ACHN (cell line): ENCODE data around the gene TCIRG1.

Experiments
- DNase-seq: peaks from one replicate; pipeline ENCODE4 v3.0.0-alpha.2; 2015
- in situ Hi-C: cut with HindIII; loops from 2 replicates; pipeline ENCODE4 v1.10.0; 2017; ENCODE audit warnings: low sequenced_read_pairs, low pct_ligation_motif_present, low pct_unique_long_range_greater_than_20kb

TCIRG1 gene

GRCh38 chr11:68032003-68032402, 6.8 kb upstream of the TCIRG1 start:
- in situ Hi-C loops: no loop called here
- DNase-seq: no peak

DNA sequence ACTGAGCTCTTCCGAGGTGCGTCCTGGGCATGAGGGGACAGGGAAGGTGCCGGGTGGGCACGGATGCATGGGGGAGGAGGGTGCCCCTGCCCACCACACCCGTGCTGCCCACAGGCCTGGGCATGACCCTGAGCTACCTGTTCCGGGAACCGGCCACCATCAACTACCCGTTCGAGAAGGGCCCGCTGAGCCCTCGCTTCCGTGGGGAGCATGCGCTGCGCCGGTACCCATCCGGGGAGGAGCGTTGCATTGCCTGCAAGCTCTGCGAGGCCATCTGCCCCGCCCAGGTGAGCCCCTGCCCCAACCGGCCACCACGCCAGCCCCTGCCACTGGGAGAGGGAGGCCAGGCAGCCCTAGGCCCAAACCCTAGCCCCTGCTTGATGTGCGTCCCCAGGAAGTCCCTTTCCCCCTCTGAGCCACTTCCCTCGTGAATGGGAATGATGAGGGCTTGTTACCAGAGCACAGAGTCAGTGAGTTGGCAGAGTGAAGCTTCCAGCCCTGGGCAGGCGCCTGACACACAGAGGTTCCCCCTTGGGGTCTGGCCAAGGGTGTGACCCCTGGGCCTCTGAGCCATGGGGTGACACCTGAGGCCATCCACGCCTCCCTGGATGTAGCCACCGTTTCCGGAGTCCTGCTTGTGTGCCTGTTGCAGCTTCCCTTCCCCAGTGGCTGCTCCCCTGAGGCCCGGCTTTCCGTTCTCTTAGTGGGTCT, 5.7 kb upstream of the TCIRG1 start:
- no peak for DNase-seq
- in situ Hi-C loops: no loop called here

- in situ Hi-C loops: no loop called here
- DNase-seq: no peak
Observed at GRCh38 chr11:68033708-68034045, 5.1 kb upstream of the TCIRG1 start.

- no peak for DNase-seq
- in situ Hi-C loops: no loop called here
Observed at GRCh38 chr11:68035266-68035876, 3.5 kb upstream of the TCIRG1 start.

DNA sequence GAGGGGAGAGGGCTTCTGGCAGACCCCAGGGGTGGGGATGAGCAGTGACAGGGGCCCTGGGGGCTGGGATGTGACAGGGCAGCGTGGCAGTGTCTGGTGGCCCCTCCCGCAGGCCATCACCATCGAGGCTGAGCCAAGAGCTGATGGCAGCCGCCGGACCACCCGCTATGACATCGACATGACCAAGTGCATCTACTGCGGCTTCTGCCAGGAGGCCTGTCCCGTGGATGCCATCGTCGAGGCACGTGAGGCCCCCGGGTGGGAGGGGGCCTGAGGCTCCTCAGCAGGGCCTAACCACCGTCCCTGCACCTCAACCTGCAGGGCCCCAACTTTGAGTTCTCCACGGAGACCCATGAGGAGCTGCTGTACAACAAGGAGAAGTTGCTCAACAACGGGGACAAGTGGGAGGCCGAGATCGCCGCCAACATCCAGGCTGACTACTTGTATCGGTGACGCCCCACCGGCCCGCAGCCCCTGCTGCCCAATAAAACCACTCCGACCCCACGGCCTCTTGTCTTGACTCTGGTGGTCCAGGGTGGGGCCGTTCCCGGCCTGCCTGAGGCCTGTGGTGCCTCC, 2.6 kb upstream of the TCIRG1 start:
- DNase-seq: no peak
- in situ Hi-C loops: no loop called here

DNA sequence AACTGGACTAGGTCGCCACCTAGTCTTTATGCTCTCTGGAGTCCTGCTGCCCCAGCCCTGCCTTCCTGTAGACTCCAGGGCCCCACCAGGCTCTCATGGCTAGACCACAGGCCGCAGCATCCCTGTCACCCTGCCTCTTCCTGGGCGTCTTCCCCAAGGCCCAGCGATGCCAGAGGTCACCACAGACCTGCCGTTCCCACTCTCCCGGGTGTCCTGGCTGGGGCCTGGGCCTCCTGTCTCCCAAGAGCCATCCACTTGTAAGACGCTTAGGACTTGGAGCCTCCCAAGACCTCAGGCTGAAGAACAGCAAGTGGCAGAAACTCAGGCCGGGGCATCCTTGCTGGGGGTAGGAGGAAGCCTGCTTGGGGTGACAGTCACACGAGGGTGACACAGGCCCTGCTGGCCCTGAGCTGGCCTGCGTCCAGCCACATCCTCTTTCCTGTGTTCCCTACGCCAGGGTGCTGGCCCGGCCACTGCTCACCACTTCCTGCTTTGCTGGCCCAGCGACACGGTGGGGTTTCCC, 2.0 kb upstream of the TCIRG1 start:
- in situ Hi-C loops: no loop called here
- DNase-seq: no peak

GRCh38 chr11:68037411-68038225, 1.2 kb upstream of the TCIRG1 start:
- no peak for DNase-seq
- in situ Hi-C loops: no loop called here

DNA sequence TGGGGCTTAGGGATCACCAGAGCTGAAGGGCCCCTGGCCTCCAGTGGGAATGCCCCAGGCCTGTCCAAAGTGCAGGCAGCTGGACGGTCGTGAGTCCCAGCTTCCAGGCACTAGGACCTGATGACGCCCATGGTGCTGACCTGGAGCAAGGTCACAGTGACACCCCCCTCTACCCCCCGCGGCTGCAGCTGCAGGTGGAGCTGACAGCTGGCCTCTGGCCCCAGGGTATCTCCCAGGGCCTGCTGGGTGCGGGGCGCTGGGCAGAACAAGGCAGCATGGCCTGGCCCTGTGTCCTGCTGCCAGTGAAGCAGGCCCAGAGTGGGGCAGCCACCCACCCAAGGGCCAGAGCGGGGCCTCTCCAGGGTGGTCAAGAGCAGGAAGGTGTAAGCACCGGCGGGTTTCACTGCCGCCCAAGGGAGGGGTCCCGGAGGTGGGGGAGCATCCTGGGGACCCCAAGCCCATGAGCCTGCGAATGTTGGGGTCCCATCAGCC, 553 bp upstream of the TCIRG1 start:
- DNase-seq: no peak
- in situ Hi-C loops: no loop called here

DNA sequence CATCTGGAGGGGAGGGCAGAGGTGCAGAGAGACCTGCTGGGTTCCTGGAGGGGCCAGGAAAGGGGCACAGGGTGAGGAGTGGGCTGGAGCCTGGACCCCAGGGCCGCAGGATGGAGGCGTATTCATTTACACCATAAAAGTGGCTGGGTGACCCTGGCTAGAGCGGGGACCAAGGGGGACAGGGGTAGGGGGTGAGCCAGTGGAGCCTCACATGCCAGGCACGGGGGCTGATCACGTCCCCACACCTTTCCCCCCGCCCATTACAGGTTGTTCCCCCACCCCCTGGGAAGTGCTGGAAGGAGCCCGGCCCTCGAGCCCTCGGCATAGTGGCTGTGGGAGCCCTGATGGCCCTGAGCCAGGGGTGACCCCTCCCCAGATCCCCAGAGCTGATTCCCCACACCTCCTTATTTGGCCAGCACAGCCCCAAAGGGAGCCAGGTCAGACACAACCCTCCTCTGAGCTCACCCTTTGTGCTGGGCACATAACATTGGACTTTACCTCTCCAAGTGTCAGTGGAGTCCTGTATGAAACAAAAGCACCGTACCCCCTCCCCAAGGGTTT, 781 bp downstream of the TCIRG1 start:
- no peak for DNase-seq
- in situ Hi-C loops: no loop called here

- peak; percentile 56 for DNase-seq
- in situ Hi-C loops: no loop called here
Observed at GRCh38 chr11:68040101-68040956, 1.5 kb downstream of the TCIRG1 start.

DNA sequence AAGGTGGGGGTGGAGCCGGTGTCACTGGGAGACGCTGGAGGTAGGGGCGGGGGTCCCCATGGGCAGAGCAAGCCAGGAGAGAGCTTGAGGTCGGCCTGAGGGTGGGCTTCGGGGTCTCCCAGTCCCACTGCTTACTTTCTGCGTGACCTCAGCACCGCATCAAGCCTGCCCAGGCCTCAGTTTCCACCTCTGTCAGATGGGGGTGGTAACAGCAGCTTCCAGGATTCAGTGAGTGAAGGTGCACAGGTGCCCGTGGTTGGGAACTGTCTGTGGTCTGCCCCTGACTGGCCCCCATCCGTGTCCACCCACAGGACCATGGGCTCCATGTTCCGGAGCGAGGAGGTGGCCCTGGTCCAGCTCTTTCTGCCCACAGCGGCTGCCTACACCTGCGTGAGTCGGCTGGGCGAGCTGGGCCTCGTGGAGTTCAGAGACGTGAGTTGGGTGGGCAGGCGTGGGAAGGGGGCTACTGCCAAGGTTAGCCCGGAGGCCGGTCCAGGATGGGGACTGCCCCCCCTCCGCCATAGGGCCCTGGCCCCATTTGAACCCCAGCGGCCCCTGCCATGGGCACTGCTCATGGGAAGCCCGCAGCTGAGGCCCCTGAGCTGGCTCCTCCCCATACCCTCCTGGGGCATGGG, 2.2 kb downstream of the TCIRG1 start:
- no peak for DNase-seq
- in situ Hi-C loops: no loop called here

- in situ Hi-C loops: no loop called here
- DNase-seq: no peak
Observed at GRCh38 chr11:68041617-68042218, 2.9 kb downstream of the TCIRG1 start.

GRCh38 chr11:68042219-68043028, 3.6 kb downstream of the TCIRG1 start:
- in situ Hi-C loops: no loop called here
- DNase-seq: no peak

GRCh38 chr11:68043029-68043348, 4.2 kb downstream of the TCIRG1 start:
- no peak for DNase-seq
- in situ Hi-C loops: no loop called here

GRCh38 chr11:68043349-68044144, 4.7 kb downstream of the TCIRG1 start:
- DNase-seq: no peak
- in situ Hi-C loops: no loop called here
